H1 (cell line): ENCODE results near the gene SCGB3A1.

ENCODE experiments used
- CHD1 ChIP-seq: IDR thresholded peaks from 2 replicates; pipeline ENCODE4 v1.6.1; 2012; ENCODE audit warnings: low read depth, low read length, improper control_type of control experiment
- POLR2A ChIP-seq, 2 experiments: IDR thresholded peaks; 1 replicate in 1 of 2; 2 replicates in 1 of 2; pipeline ENCODE4 v1.6.1; 2011; ENCODE audit warnings: low read depth in 2 of 2, low read length in 2 of 2, mild to moderate bottlenecking in 2 of 2; ENCODE audit errors: control extremely low read depth in 1 of 2
- POLR2AphosphoS5 ChIP-seq: IDR thresholded peaks from 2 replicates; pipeline ENCODE4 v1.6.1; 2011; ENCODE audit warnings: low read depth, low read length
- RAD21 ChIP-seq, 2 experiments: IDR thresholded peaks in 1 of 2; conservative IDR thresholded peaks in 1 of 2; 2 replicates each; pipeline ENCODE4 v1.6.1; 2011; ENCODE audit warnings: low read depth in 2 of 2, low read length in 2 of 2, improper control_type of control experiment in 1 of 2, inconsistent platforms in 1 of 2, mild to moderate bottlenecking in 1 of 2, moderate library complexity in 1 of 2
- TAF1 ChIP-seq: IDR thresholded peaks from 2 replicates; pipeline ENCODE4 v1.6.1; 2011; ENCODE audit warnings: mild to moderate bottlenecking, low read depth, low read length
- TF ChIP-seq, protein P1 (sequence below), 3 experiments: IDR thresholded peaks; 1 replicate in 2 of 3; 2 replicates in 1 of 3; pipeline versions ENCODE4 v1.5.1 to v1.6.1; 2011; ENCODE audit warnings: low read length in 3 of 3, mild to moderate bottlenecking in 3 of 3, inconsistent platforms in 2 of 3, low read depth in 1 of 3, moderate library complexity in 1 of 3; ENCODE audit not compliant: insufficient read depth in 1 of 3; ENCODE audit errors: control extremely low read depth in 1 of 3
- TF ChIP-seq, protein P2 (sequence below): IDR thresholded peaks from 2 replicates; pipeline ENCODE4 v1.6.1; 2011; ENCODE audit warnings: low read depth, mild to moderate bottlenecking, low read length; ENCODE audit not compliant: insufficient read depth

DNA sequence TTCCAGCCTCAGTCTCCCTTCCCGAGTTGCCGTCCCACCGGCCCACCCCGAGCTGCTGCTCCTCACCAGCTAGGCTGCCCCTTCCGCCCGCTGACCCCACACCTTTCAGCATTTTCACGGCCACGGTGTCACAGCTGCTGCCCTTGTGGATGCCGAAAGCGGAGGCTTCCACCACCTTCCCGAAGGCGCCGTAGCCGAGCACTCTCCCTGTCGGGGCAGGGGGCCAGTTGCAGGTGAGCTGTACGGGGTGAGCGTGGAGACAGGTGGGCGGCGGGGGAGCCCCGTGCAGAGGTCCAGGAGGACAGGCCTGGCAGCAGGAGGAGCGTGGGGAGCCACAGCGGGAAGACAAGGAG lies 28.2 kb upstream of the SCGB3A1 start:
- TF ChIP-seq POLR2A (IDR thresholded peaks at IDR 0.05; ENCODE audit: control extremely low read depth in 1 of 2, low read depth in 2 of 2, low read length in 2 of 2) (no peak), CHD1 (no peak), POLR2AphosphoS5 (no peak), TAF1 (no peak), RAD21 (IDR thresholded peaks at IDR 0.05 in 1 of 2, conservative IDR thresholded peaks at IDR 0.05 in 1 of 2; ENCODE audit: low read depth in 2 of 2, low read length in 2 of 2) (no peak)
- TF ChIP-seq, protein P1, sequence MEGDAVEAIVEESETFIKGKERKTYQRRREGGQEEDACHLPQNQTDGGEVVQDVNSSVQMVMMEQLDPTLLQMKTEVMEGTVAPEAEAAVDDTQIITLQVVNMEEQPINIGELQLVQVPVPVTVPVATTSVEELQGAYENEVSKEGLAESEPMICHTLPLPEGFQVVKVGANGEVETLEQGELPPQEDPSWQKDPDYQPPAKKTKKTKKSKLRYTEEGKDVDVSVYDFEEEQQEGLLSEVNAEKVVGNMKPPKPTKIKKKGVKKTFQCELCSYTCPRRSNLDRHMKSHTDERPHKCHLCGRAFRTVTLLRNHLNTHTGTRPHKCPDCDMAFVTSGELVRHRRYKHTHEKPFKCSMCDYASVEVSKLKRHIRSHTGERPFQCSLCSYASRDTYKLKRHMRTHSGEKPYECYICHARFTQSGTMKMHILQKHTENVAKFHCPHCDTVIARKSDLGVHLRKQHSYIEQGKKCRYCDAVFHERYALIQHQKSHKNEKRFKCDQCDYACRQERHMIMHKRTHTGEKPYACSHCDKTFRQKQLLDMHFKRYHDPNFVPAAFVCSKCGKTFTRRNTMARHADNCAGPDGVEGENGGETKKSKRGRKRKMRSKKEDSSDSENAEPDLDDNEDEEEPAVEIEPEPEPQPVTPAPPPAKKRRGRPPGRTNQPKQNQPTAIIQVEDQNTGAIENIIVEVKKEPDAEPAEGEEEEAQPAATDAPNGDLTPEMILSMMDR (IDR thresholded peaks at IDR 0.05; ENCODE audit: control extremely low read depth in 1 of 3, insufficient read depth in 1 of 3, low read depth in 1 of 3, low read length in 3 of 3) = no peak
- TF ChIP-seq, protein P2, sequence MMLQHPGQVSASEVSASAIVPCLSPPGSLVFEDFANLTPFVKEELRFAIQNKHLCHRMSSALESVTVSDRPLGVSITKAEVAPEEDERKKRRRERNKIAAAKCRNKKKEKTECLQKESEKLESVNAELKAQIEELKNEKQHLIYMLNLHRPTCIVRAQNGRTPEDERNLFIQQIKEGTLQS = no peak
